Peyer's patch (tissue), 4 donors: ENCODE data around the gene MMP28.

Source experiments
- CTCF ChIP-seq, 6 experiments: fragments of 450-650 bp in 4 of 6; fragments of 200-600 bp in 2 of 6; sonication (generic) in 1 of 6; IDR thresholded peaks; one replicate each; pipeline ENCODE4 v1.5.1; 2017 to 2019; ENCODE audit warnings: antibody characterized with exemption in 6 of 6, mild to moderate bottlenecking in 3 of 6, moderate library complexity in 1 of 6
- POLR2A ChIP-seq, 2 donors: fragments of 450-650 bp; IDR thresholded peaks; one replicate each; pipeline ENCODE4 v1.5.1; 2017; ENCODE audit warnings: antibody characterized with exemption in 2 of 2, mild to moderate bottlenecking in 2 of 2, moderate library complexity in 2 of 2

GRCh38 chr17:35731917-35732805 is 63.3 kb downstream of the MMP28 start:
- TF ChIP-seq CTCF (IDR thresholded peaks at IDR 0.05) (no peak), POLR2A (IDR thresholded peaks at IDR 0.05) (no peak)
